Brain microvascular endothelial cell (primary cell): Measurements from ENCODE around the gene ABCB6.

Experiments
- DNase-seq: peaks from one replicate; pipeline ENCODE4 v3.0.0-alpha.2; 2020
- H3K27ac ChIP-seq: fragments of 250-450 bp; sonication (Bioruptor Pico); 2 replicates; pipeline ENCODE4 v1.5.1; 2020; ENCODE audit warnings: mild to moderate bottlenecking, moderate library complexity
- H3K27me3 ChIP-seq: fragments of 250-450 bp; sonication (Bioruptor Pico); replicated peaks from 2 replicates; pipeline ENCODE4 v1.5.1; 2020; ENCODE audit warnings: mild to moderate bottlenecking
- H3K36me3 ChIP-seq: fragments of 250-450 bp; sonication (Bioruptor Pico); replicated peaks from 2 replicates; pipeline ENCODE4 v1.5.1; 2020; ENCODE audit warnings: mild to moderate bottlenecking
- H3K4me3 ChIP-seq: 2 replicates; pipeline ENCODE4 v1.5.1; 2011; ENCODE audit warnings: low read depth, mild to moderate bottlenecking, control low read depth, low read length, moderate library complexity
- CTCF ChIP-seq: IDR thresholded peaks from 2 replicates; pipeline ENCODE4 v1.5.1; 2011; ENCODE audit warnings: low read depth, mild to moderate bottlenecking, moderate library complexity, low read length, control low read depth, inconsistent platforms; ENCODE audit errors: missing control alignments
- in situ Hi-C: cut with HindIII; loops from 2 replicates; pipeline ENCODE4 v1.10.0; 2017; ENCODE audit warnings: low sequenced_read_pairs, low pct_ligation_motif_present

Gene ABCB6

GRCh38 chr2:219186754-219187456, 31.9 kb downstream of the ABCB6 start:
- no peak for TF ChIP-seq CTCF
- H3K36me3 ChIP-seq = peaks cover 23% of the 10 kb centered on the region
- H3K27me3 ChIP-seq = no peaks in the 10 kb centered on the region
- H3K4me3 ChIP-seq = no peak overlapping the region
- no peak for DNase-seq
- no peak overlapping the region for H3K27ac ChIP-seq
- in situ Hi-C loops = no loop called here

- Histone ChIP-seq H3K27me3 (no peaks in the 10 kb centered on the region), H3K36me3 (peaks cover 31% of the 10 kb centered on the region), H3K4me3 (no peak overlapping the region), H3K27ac (no peak overlapping the region)
- no peak for DNase-seq
- no peak for TF ChIP-seq CTCF
- in situ Hi-C loops = no loop called here
Measured at GRCh38 chr2:219184121-219184520, 34.6 kb downstream of the ABCB6 start.

GRCh38 chr2:219183151-219183772, 35.5 kb downstream of the ABCB6 start:
- no peak for DNase-seq
- no peak for TF ChIP-seq CTCF
- Histone ChIP-seq H3K36me3 (peaks cover 31% of the 10 kb centered on the region), H3K27ac (no peak overlapping the region), H3K4me3 (no peak overlapping the region), H3K27me3 (no peaks in the 10 kb centered on the region)
- in situ Hi-C loops = no loop called here

GRCh38 chr2:219182331-219183150, 36.2 kb downstream of the ABCB6 start:
- peaks cover 31% of the 10 kb centered on the region for H3K36me3 ChIP-seq
- DNase-seq = no peak
- no peak for TF ChIP-seq CTCF

GRCh38 chr2:219181531-219181930, 37.2 kb downstream of the ABCB6 start:
- DNase-seq = no peak
- in situ Hi-C loops = no loop called here
- H3K27me3 ChIP-seq = no peaks in the 10 kb centered on the region
- H3K27ac ChIP-seq = no peak overlapping the region
- TF ChIP-seq CTCF = no peak
- H3K36me3 ChIP-seq = peaks cover 31% of the 10 kb centered on the region
- no peak overlapping the region for H3K4me3 ChIP-seq

More at GRCh38 chr2:219182331-219183150, 36.2 kb downstream of the ABCB6 start:
- in situ Hi-C loops = no loop called here
- Histone ChIP-seq H3K27me3 (no peaks in the 10 kb centered on the region), H3K4me3 (no peak overlapping the region), H3K27ac (no peak overlapping the region)
